GM21825 (cell line): ENCODE results near the gene AGTR1.
"Not testable (repeated sequence)": the region's sequence is repeated elsewhere in the genome, so short reads cannot be mapped to it uniquely, and the experiment has no call there.

ENCODE experiments used
- ATAC-seq: cut with Tn5 transposase; IDR thresholded peaks from one replicate; pipeline ENCODE4 v1.9.1; 2021; ENCODE audit warnings: mild to moderate bottlenecking, moderate library complexity; ENCODE audit not compliant: unreplicated experiment

The AGTR1 gene

DNA sequence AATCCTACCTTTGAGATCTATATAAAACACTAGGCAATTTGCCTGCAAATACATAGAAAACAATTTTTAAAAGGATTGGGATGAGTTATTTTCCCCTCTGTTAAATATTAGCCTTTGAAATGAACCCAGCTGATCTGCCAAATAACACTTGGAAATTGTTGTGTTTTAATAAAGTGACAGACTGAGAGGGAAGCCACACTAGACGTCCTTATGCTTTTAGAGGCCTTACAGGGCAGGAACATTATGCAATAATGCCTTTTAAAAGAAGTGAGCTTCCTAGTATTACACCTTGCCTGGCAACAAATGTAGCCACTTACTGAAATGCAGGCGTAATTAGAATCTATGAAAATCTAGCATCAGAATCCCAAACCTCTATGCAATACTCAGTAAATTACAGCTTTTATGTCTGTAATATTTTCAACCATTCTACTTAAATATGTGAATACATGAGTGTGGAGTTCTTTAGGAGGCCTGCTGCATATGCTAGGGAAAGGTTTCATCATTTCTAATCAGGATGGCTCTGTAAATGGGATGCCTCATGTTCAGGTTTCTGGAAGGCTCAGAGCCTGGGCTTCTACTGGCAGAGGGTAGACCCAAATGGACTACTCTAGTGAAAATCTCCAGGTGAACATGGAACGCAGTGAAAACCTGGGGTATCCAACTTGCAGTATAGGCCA, 20.3 kb downstream of the AGTR1 start:
- no peak for ATAC-seq

- no peak for ATAC-seq
Observed at GRCh38 chr3:148718982-148719862, 21.5 kb downstream of the AGTR1 start.

- ATAC-seq: no peak
Observed at GRCh38 chr3:148720873-148721272, 23.2 kb downstream of the AGTR1 start.

- ATAC-seq: no peak
Observed at GRCh38 chr3:148723631-148724030, 25.9 kb downstream of the AGTR1 start.

- peak; percentile 88 for ATAC-seq
Observed at GRCh38 chr3:148727231-148727630, 29.5 kb downstream of the AGTR1 start.

- ATAC-seq: no peak
Observed at GRCh38 chr3:148728753-148729152, 31.1 kb downstream of the AGTR1 start.

DNA sequence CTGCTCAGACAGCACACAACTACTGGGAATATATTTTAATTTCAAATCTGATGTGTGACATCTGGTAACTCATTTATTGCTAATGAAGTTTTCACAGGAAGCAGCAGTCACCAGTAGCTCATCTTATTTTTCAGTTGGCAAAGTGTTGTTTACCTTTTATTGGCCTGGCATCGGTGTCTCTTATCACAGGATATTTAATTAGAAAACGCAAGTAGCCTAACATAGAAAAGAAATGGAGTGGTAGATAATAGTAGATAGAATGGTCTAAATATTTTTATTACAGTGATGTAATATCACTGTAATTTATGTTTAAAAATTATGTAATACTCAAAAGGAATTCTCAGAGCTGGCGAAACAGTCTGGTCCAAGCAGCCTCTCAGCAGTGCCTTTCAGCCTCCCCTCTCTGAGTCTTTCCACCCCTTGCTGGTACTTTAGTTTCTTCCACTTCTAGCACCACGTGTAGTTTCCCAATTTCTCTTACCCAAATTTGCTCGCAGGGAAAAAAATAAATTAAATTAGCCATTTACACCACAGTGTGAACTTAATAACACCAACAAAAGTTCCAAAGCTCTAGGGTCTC, 31.9 kb downstream of the AGTR1 start:
- ATAC-seq: no peak

- no peak for ATAC-seq
Observed at GRCh38 chr3:148730676-148731075, 33.0 kb downstream of the AGTR1 start.

- no peak for ATAC-seq
Observed at GRCh38 chr3:148735597-148735996, 37.9 kb downstream of the AGTR1 start.

GRCh38 chr3:148736086-148736485, 38.4 kb downstream of the AGTR1 start:
- no peak for ATAC-seq

DNA sequence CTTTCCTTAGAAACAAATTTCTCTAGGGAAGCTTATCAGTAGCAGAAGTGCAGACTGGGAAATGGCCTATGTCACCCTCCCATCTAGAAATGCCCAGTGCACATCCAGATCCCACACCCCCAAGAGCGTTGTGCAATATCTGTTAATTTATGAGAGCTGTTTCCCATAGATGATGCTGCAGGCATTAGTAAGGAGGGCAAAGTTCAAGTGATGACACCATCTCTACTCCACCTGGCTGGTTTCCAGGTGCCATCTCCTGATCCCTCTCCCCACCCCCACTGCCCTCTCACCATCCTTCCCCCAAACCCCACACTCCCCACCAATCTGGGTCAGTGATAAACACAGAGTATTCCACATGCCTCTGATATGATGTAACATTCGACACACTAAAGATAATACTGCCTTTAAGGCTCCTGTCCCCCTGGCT, 39.4 kb downstream of the AGTR1 start:
- ATAC-seq: no peak

DNA sequence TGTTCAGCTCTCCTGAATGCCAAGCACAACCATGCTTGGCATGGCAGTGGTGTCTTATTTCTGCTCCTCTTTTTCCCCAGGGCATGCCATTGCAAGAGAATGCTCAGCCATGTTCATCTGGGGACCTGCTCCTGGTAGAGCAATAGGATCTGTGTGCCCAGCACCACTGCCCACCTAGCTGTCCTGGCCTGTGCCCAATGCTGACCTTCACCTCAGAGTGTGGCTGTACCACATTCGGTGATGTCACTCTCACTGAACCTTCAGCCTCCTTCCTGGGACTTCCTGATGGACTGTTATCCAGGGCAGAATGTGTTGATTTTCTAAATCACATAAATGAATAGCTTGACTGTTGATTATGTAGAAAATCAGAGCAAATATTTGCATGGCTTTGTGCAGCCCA, 42.0 kb downstream of the AGTR1 start:
- no peak for ATAC-seq

DNA sequence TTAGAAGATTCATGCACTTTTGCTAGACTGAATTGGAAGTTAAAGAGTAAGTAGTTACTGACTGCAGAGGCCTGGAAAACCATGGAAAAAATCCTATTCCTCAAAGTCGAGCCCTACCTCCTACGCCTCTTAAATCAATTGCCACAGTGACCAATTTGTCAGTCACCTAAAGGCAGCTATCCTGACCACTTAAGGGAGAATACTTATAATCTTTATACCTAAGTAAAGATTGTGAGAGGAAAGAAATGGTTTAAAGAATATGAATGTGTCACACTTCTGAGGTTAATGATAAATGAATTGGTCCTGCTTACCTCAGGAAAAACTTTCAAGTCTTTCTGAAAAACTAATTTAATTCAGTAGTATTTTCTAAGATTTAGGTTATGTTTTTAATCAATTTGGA, 42.6 kb downstream of the AGTR1 start:
- no peak for ATAC-seq

GRCh38 chr3:148741219-148741618, 43.5 kb downstream of the AGTR1 start:
- ATAC-seq: no peak

- no peak for ATAC-seq
Observed at GRCh38 chr3:148742118-148742517, 44.4 kb downstream of the AGTR1 start.

DNA sequence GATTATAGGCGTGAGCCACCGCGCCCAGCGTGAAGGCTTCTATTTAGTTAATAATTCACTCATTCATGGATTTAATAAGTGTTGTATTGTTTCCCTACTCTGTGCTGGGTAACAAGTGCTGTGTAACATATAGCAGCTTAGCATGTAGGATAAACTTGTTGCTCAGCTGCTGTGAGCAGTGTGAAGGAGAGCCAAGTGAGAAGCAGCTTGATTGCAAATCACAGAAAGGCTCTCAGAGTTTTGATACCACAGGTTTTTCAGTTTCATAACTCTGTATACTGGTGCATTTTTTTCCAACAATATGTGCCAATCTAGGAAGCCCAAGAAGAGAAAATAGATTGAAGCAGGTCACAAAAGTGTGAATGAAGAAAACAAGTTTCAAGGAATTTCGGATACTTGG, 48.4 kb downstream of the AGTR1 start:
- no peak for ATAC-seq

DNA sequence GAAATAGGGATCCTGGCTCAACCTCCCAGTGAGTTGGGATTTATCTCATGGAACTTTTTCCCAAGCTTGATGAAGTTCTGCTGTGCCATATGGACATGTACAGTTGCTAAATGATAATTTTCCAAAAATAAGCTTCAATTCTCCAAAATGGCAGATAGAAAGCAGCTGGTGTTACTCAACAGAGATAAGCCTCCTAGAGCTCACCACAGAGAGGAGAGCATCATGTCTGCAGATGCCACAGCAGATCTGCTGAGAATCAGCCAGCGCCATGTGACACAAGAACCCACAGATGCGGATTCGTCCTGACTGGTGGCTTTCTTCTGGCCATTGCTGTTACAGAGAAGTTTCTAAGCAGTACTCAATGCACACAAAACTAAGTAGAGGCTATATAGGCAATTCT, 50.6 kb downstream of the AGTR1 start:
- no peak for ATAC-seq

DNA sequence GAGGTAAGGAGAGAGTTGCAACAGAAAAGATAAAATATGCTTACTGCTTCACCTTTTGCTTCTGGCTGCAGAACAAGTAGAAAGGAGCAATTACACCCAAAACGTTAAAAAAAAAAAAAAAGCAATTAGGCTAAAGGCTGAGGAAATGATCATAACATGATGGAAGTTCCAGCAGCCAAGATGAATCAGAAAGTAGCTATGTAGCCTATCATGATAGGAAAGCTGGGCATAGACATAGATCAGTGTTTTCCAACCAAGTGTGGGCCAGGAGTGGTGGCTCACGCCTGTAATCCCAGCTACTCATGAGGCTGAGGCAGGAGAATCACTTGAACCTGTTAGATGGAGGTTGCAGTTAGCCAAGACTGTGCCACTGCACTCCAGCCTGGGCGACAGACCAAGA, 52.6 kb downstream of the AGTR1 start:
- ATAC-seq: no peak

DNA sequence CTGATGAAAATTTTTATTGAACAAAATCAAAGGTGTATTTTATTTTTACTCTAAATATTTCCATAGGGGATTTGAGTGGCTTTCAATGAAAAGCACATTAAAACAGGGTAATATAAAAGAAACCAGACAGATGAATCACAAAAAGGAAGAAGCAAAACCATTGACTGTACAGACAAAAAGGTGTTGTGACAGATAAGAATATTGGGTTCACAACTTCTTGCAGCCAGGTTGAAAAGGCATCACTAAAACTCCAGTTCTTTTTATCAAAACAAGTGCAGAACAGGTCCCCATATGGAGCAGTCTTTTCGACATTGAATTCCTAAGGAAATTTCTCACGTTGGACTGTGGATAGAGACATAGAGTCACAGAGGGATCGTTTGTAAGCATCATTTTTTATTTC, 53.8 kb downstream of the AGTR1 start:
- ATAC-seq: no peak

- not testable (repeated sequence) for ATAC-seq
Observed at GRCh38 chr3:148753385-148753784, 55.7 kb downstream of the AGTR1 start.

DNA sequence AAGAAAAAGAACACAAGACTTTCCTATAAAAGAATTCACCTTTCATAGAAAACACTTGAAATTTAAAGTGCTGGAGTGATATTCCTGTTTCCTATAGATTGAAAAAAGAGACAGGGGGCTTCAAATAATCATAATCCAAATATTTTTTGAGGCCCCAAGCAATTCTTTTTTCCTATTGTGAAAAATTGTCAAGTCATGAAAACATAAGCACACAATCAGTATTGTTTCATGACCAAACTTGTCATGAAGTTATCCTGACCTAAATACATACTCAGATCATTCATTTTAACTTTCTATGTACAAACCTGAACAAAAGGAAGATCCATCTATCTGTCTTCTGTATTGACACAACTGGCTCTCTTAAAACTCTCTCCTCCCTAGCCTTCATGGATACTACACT, 57.9 kb downstream of the AGTR1 start:
- ATAC-seq: no peak

GRCh38 chr3:148756311-148756710, 58.6 kb downstream of the AGTR1 start:
- ATAC-seq: no peak
